OCI-LY7 (cell line): ENCODE results near the gene NEO1. TPM values are rescaled to one million over a fixed set of nuclear protein-coding genes. Genes with fewer than 3 reads are reported as not detected.

Experiments used
- BruUV-seq: library from RNA; stranded (reverse); fragments of 400-500 nt; replicated peaks from 2 replicates; lab custom pipeline; 2021; lab: Mats Ljungman, UMichigan
- CTCF ChIA-PET: fragments of 300-600 bp; sonication (Branson Sonifier 250); formaldehyde crosslinking; loops from one replicate; lab custom pipeline; 2022; ENCODE audit warnings: antibody characterized with exemption; ENCODE audit not compliant: unreplicated experiment; lab: Charles Lee
- POLR2A ChIA-PET: fragments of 300-600 bp; sonication (Branson Sonifier 250); formaldehyde crosslinking; loops from one replicate; lab custom pipeline; 2022; ENCODE audit warnings: antibody characterized with exemption; lab: Charles Lee
- DNase-seq: peaks from one replicate; pipeline ENCODE4 v3.0.0-alpha.2; 2015; ENCODE audit warnings: low spot score
- H2AFZ ChIP-seq: fragments of 200-600 bp; sonication (generic), shearing (Covaris generic); 2 replicates; pipeline ENCODE4 v1.6.1; 2014; ENCODE audit warnings: mild to moderate bottlenecking, antibody characterized with exemption, low read length, moderate library complexity
- H3K27ac ChIP-seq: fragments of 200-600 bp; sonication (generic); 2 replicates; pipeline ENCODE4 v1.5.1; 2014; ENCODE audit warnings: mixed run types, low read depth, mild to moderate bottlenecking, moderate library complexity, low read length, inconsistent platforms; ENCODE audit not compliant: poor library complexity, severe bottlenecking
- H3K36me3 ChIP-seq: fragments of 200-600 bp; sonication (generic); 2 replicates; pipeline ENCODE4 v1.6.1; 2014; ENCODE audit warnings: mild to moderate bottlenecking, antibody characterized with exemption, low read length, moderate library complexity, mixed read lengths; ENCODE audit not compliant: insufficient read depth
- H3K4me1 ChIP-seq: fragments of 200-600 bp; sonication (generic); 2 replicates; pipeline ENCODE4 v1.5.1; 2014; ENCODE audit warnings: mild to moderate bottlenecking, low read length; ENCODE audit not compliant: insufficient read depth, poor library complexity, severe bottlenecking
- H3K4me2 ChIP-seq: fragments of 200-600 bp; sonication (generic); 2 replicates; pipeline ENCODE4 v1.6.1; 2014; ENCODE audit warnings: mild to moderate bottlenecking, low read length
- H3K4me3 ChIP-seq: fragments of 200-600 bp; sonication (generic); 2 replicates; pipeline ENCODE4 v1.5.1; 2014; ENCODE audit warnings: mild to moderate bottlenecking, low read depth, low read length; ENCODE audit not compliant: poor library complexity, severe bottlenecking
- H3K79me2 ChIP-seq: fragments of 200-600 bp; sonication (generic); 2 replicates; pipeline ENCODE4 v1.6.1; 2016; ENCODE audit warnings: low read depth, mild to moderate bottlenecking, low read length, moderate library complexity, mixed read lengths; ENCODE audit not compliant: insufficient read depth
- H3K9me2 ChIP-seq: fragments of 200-600 bp; sonication (generic); 2 replicates; pipeline ENCODE4 v1.6.1; 2016; ENCODE audit warnings: mild to moderate bottlenecking, low read length, mixed read lengths; ENCODE audit not compliant: insufficient read depth
- H3K9me3 ChIP-seq: fragments of 200-600 bp; sonication (generic); 2 replicates; pipeline ENCODE4 v1.6.1; 2014; ENCODE audit warnings: mild to moderate bottlenecking, mixed run types, low read length, mixed read lengths
- H4K20me1 ChIP-seq: fragments of 200-600 bp; sonication (generic); 2 replicates; pipeline ENCODE4 v1.6.1; 2014; ENCODE audit warnings: mild to moderate bottlenecking, antibody characterized with exemption, low read length, moderate library complexity, mixed read lengths; ENCODE audit not compliant: insufficient read depth
- CTCF ChIP-seq: fragments of 200-600 bp; sonication (generic); conservative IDR thresholded peaks from 2 replicates; pipeline ENCODE4 v1.5.1; 2014; ENCODE audit warnings: mild to moderate bottlenecking, antibody characterized with exemption, low read length, moderate library complexity, mixed read lengths
- EZH2phosphoT487 ChIP-seq: fragments of 200-600 bp; sonication (generic); IDR thresholded peaks from 2 replicates; pipeline ENCODE4 v1.6.1; 2018; ENCODE audit warnings: low read depth, borderline replicate concordance, mild to moderate bottlenecking, mixed run types, antibody characterized with exemption, low read length, moderate library complexity, mixed read lengths
- intact Hi-C: fragments of 100-400 bp; cut with micrococcal nuclease; formaldehyde crosslinking; loops from one replicate; pipeline ENCODE4 v1.10.0; 2022; ENCODE audit not compliant: unreplicated experiment
- total RNA-seq, 2 experiments: library from RNA; depleted of rRNA in 1 of 2; stranded (reverse); fragments of >200 nt in 1 of 2; shearing (Covaris generic) in 1 of 2; gene quantifications; 2 replicates each; pipeline ENCODE4 v1.2.3, GENCODE V29; 2014 to 2022

The NEO1 gene
- total RNA-seq, 2 experiments from 2014 or later = 3.0 TPM

DNA sequence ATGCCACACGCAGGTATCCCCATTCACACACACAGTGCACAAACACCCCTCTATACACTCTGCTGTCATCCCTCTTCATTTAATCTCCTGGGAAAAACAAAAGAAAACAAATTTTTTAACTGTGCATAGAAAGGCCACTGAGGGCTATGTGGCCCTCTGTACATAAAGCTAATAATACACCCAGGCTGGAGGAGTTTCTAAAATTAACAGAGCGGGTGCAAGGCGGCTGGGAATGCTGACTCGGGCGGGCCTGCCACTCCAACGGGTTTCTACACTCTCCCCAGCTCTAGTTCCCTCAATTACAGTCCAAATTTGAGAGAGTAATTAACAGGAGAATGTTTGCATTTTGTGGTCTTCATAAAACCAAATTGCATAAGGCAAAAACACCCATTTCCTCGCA, 293.4 kb downstream of the NEO1 start:
- Histone ChIP-seq H3K9me2 (no peaks in the 10 kb centered on the region), H3K9me3 (no peaks in the 10 kb centered on the region), H3K4me1 (no peaks in the 10 kb centered on the region), H4K20me1 (no peaks in the 10 kb centered on the region), H3K4me3 (no peak overlapping the region), H3K27ac (no peak overlapping the region), H3K4me2 (no peak overlapping the region), H3K36me3 (no peaks in the 10 kb centered on the region), H2AFZ (no peak overlapping the region), H3K79me2 (no peaks in the 10 kb centered on the region)
- no peak for TF ChIP-seq CTCF
- no peak for TF ChIP-seq EZH2phosphoT487
- DNase-seq = no peak
- intact Hi-C loops = no loop called here
- CTCF ChIA-PET = no interaction called here
- POLR2A ChIA-PET = no interaction called here
- BruUV-seq = no TSS peak

- intact Hi-C loops = no loop called here
- Histone ChIP-seq H3K9me2 (no peaks in the 10 kb centered on the region), H3K4me1 (no peaks in the 10 kb centered on the region), H2AFZ (no peak overlapping the region), H3K27ac (no peak overlapping the region), H3K36me3 (no peaks in the 10 kb centered on the region), H3K9me3 (no peaks in the 10 kb centered on the region), H3K4me3 (no peak overlapping the region), H3K4me2 (no peak overlapping the region), H3K79me2 (no peaks in the 10 kb centered on the region), H4K20me1 (no peaks in the 10 kb centered on the region)
- no TSS peak for BruUV-seq
- peak; percentile 64 for DNase-seq
- no peak for TF ChIP-seq CTCF
- TF ChIP-seq EZH2phosphoT487 = no peak
- ChIA-PET CTCF (no interaction called here), POLR2A (no interaction called here)
Observed at GRCh38 chr15:73346735-73347312, 294.6 kb downstream of the NEO1 start.

- H4K20me1 ChIP-seq = no peaks in the 10 kb centered on the region
- no peaks in the 10 kb centered on the region for H3K79me2 ChIP-seq
- DNase-seq = no peak
- BruUV-seq = no TSS peak
- no peak overlapping the region for H3K27ac ChIP-seq
- no peaks in the 10 kb centered on the region for H3K9me2 ChIP-seq
- POLR2A ChIA-PET = no interaction called here
- H3K36me3 ChIP-seq = no peaks in the 10 kb centered on the region
- no peak overlapping the region for H3K4me3 ChIP-seq
- H2AFZ ChIP-seq = no peak overlapping the region
- intact Hi-C loops = no loop called here
- CTCF ChIA-PET = no interaction called here
- no peak overlapping the region for H3K4me2 ChIP-seq
- TF ChIP-seq CTCF = no peak
- no peak for TF ChIP-seq EZH2phosphoT487
- no peaks in the 10 kb centered on the region for H3K4me1 ChIP-seq
- no peaks in the 10 kb centered on the region for H3K9me3 ChIP-seq
Observed at GRCh38 chr15:73349191-73349590, 296.9 kb downstream of the NEO1 start.
